K562 (cell line): ENCODE results near the gene SCN8A. TPM values are rescaled to one million over a fixed set of nuclear protein-coding genes. Genes with fewer than 3 reads are reported as not detected.

Experiments used
- ATAC-seq: fragments of 200-7000 bp; cut with Tn5 transposase; 3 replicates; pipeline ENCODE4 v1.9.1; 2020; ENCODE audit warnings: moderate library complexity
- BruUV-seq: library from RNA; stranded (reverse); fragments of 400-500 nt; replicated peaks from 2 replicates; lab custom pipeline; 2021; lab: Mats Ljungman, UMichigan
- CTCF ChIA-PET: fragments of 300-600 bp; formaldehyde crosslinking; extraction: SDS; loops from one replicate; lab custom pipeline; 2021; ENCODE audit warnings: low intra/inter-chr PET ratio; lab: Yijun Ruan, JAX
- POLR2A ChIA-PET: fragments of 300-600, 350-650 bp; sonication (Branson Sonifier 250); formaldehyde crosslinking; extraction: SDS; loops from one replicate; lab custom pipeline; 2021; ENCODE audit warnings: antibody characterized with exemption, inconsistent platforms; lab: Yijun Ruan, JAX
- DNase-seq, 4 experiments: peaks; one replicate each; pipeline versions ENCODE4 v3.0.0 to v3.0.0-alpha.2; 2011 to 2018; ENCODE audit warnings: low spot score in 3 of 4, mixed read lengths in 3 of 4; ENCODE audit errors: extremely low read depth in 1 of 4
- FAIRE-seq: peaks from 2 replicates; lab custom pipeline; 2011; peaks lifted over from hg19 to GRCh38; lab: Jason Lieb, UNC
- H2AFZ ChIP-seq: 2 replicates; pipeline ENCODE4 v1.6.0; 2011; ENCODE audit warnings: low read depth, low read length, control low read depth, inconsistent platforms
- H3K27ac ChIP-seq: fragments of 200-600 bp; 3 replicates; pipeline ENCODE4 v1.8.0; 2011; ENCODE audit warnings: low read depth, mild to moderate bottlenecking, control low read depth, inconsistent platforms, low read length, moderate library complexity, mixed read lengths; ENCODE audit errors: extremely low read depth
- H3K27me3 ChIP-seq, 2 experiments: fragments of 300-600 bp in 1 of 2; 2 replicates in 1 of 2; 3 replicates in 1 of 2; pipeline versions ENCODE4 v1.6.0 to v1.8.0; 2011; ENCODE audit warnings: inconsistent platforms in 2 of 2, low read length in 2 of 2, mild to moderate bottlenecking in 1 of 2, mixed read lengths in 1 of 2, moderate library complexity in 1 of 2; ENCODE audit not compliant: control insufficient read depth in 2 of 2, insufficient read depth in 2 of 2
- H3K36me3 ChIP-seq: fragments of 300-600 bp; 3 replicates; pipeline ENCODE4 v1.8.0; 2011; ENCODE audit warnings: mild to moderate bottlenecking, low read length, inconsistent platforms; ENCODE audit not compliant: control insufficient read depth, insufficient read depth
- H3K4me1 ChIP-seq, 2 experiments: fragments of 200-600 bp in 1 of 2; replicated peaks in 1 of 2; 2 replicates in 1 of 2; 3 replicates in 1 of 2; pipeline versions ENCODE4 v1.5.1 to v1.8.0; 2011; ENCODE audit warnings: inconsistent platforms in 2 of 2, low read length in 2 of 2, mild to moderate bottlenecking in 1 of 2, mixed read lengths in 1 of 2, moderate library complexity in 1 of 2; ENCODE audit not compliant: control insufficient read depth in 2 of 2, insufficient read depth in 2 of 2
- H3K4me2 ChIP-seq: 2 replicates; pipeline ENCODE4 v1.6.1; 2011; ENCODE audit warnings: low read length, control low read depth, inconsistent platforms, mixed read lengths; ENCODE audit not compliant: insufficient read depth
- H3K4me3 ChIP-seq: fragments of 200-600 bp; sonication (generic), shearing (Covaris generic); 2 replicates; pipeline ENCODE4 v1.5.1; 2016; ENCODE audit warnings: control low read depth, inconsistent platforms
- H3K79me2 ChIP-seq: fragments of 200-600 bp; 3 replicates; pipeline ENCODE4 v1.8.0; 2011; ENCODE audit warnings: low read length, inconsistent platforms; ENCODE audit not compliant: control insufficient read depth, insufficient read depth
- H3K9ac ChIP-seq, 2 experiments: 2 replicates each; pipeline versions ENCODE4 v1.6.0 to v1.6.1; 2011; ENCODE audit warnings: low read depth in 2 of 2, low read length in 2 of 2, control low read depth in 1 of 2, inconsistent platforms in 1 of 2, mild to moderate bottlenecking in 1 of 2, mixed read lengths in 1 of 2; ENCODE audit not compliant: insufficient read depth in 1 of 2
- H3K9me1 ChIP-seq: one replicate; pipeline ENCODE4 v1.6.0; 2011; ENCODE audit warnings: inconsistent platforms, mild to moderate bottlenecking, low read length, moderate library complexity; ENCODE audit not compliant: control insufficient read depth, insufficient read depth
- H3K9me3 ChIP-seq: replicated peaks from 2 replicates; pipeline ENCODE4 v1.5.1; 2011; ENCODE audit warnings: low read depth, low read length, inconsistent platforms; ENCODE audit not compliant: control insufficient read depth, insufficient read depth
- H4K20me1 ChIP-seq: replicated peaks from 2 replicates; pipeline ENCODE4 v1.6.1; 2011; ENCODE audit warnings: low read length, inconsistent platforms, mixed read lengths; ENCODE audit not compliant: control insufficient read depth, insufficient read depth
- HDAC6 ChIP-seq: IDR thresholded peaks from 2 replicates; pipeline ENCODE4 v1.6.1; 2012; ENCODE audit warnings: low read depth, mild to moderate bottlenecking, control low read depth, inconsistent platforms, low read length, moderate library complexity
- ZBTB1 ChIP-seq: sonication (generic); formaldehyde crosslinking; IDR thresholded peaks from 2 replicates; pipeline ENCODE4 v1.8.1; 2023; ENCODE audit warnings: missing genetic modification reagents, low read depth, mild to moderate bottlenecking, borderline replicate concordance
- ZFP36 ChIP-seq: fragments of 150-350 bp; IDR thresholded peaks from 2 replicates; pipeline ENCODE4 v1.6.1; 2018; ENCODE audit warnings: low read length, low read depth; ENCODE audit not compliant: partially characterized antibody
- WGBS: fragments of 100-300 bp; shearing (Covaris generic); methylation state at CpG from one replicate; pipeline ENCODE4 v1.1.6; 2016; ENCODE audit warnings: low coverage, mixed read lengths; ENCODE audit not compliant: insufficient coverage; ENCODE audit errors: missing lambda C conversion rate; 5-methylcytosine and 5-hydroxymethylcytosine counted together
- in situ Hi-C: fragments of 300-500 bp; cut with MboI; formaldehyde crosslinking; loops from 4 replicates; pipeline ENCODE4 v1.15.0; 2018; ENCODE audit warnings: inconsistent platforms, mixed read lengths
- intact Hi-C: fragments of 100-400 bp; cut with micrococcal nuclease; formaldehyde crosslinking; loops from 2 replicates; pipeline ENCODE4 v1.14.2; 2022
- polyA plus RNA-seq, 8 experiments: library from polyadenylated mRNA; depleted of rRNA in 4 of 8; stranded (reverse) in 5 of 8; unstranded in 3 of 8; fragments of >200 nt; fragmentation: Nextera tagmentation in 2 of 8; fragmentation: Illumina TruSeq in 1 of 8; extraction: Ambion mirVana in 2 of 8; extraction: Trizol in 1 of 8; gene quantifications; 2 replicates each; pipeline versions ENCODE4 v1.2.1 to v1.2.3, GENCODE V29; 2011 to 2014; ENCODE audit warnings: inconsistent platforms in 1 of 8, missing spikeins in 1 of 8
- total RNA-seq, 7 experiments: library from RNA; depleted of rRNA in 6 of 7; stranded (reverse); fragments of >200 nt in 6 of 7; fragmentation: Illumina TruSeq in 2 of 7; extraction: Trizol in 2 of 7; gene quantifications; 2 replicates each; pipeline versions ENCODE4 v1.2.1 to v1.2.3, GENCODE V29; 2011 to 2021; ENCODE audit warnings: low replicate concordance in 1 of 7

The SCN8A gene
- total and polyA plus RNA-seq, 9 of the 15 experiments (the other 6 are each of a cell fraction or from before 2014, with no cell fraction given) = 0.03 to 0.29 (median 0.15) TPM; not detected in 1

- peaks cover 4% of the 10 kb centered on the region; the same call in 1 of the 2 replicates for H4K20me1 ChIP-seq
- H2AFZ ChIP-seq = no peak overlapping the region
- no peaks in the 10 kb centered on the region for H3K9me3 ChIP-seq
- no peak for FAIRE-seq
- H3K4me1 ChIP-seq = no peaks in the 10 kb centered on the region
- no peaks in the 10 kb centered on the region for H3K36me3 ChIP-seq
- peaks cover 22 to 56% of the 10 kb centered on the region in 2 experiments for H3K27me3 ChIP-seq
- no TSS peak for BruUV-seq
- H3K9ac ChIP-seq = no peak overlapping the region
- POLR2A ChIA-PET = interaction anchor here (0.9 to 1.1 kb wide), 2 partner anchors 9 to 13 kb away, joined by 3 to 4 read pairs; no protein-coding TSS in a partner anchor
- in situ Hi-C loops = no loop called here
- H3K9me1 ChIP-seq = no peaks in the 10 kb centered on the region
- CTCF ChIA-PET = no interaction called here
- DNase-seq = no peak
- TF ChIP-seq HDAC6 = no peak
- peak; percentile 34 for TF ChIP-seq ZFP36
- TF ChIP-seq, all 486 proteins: peak for 1
- H3K4me3 ChIP-seq = no peak overlapping the region
- ATAC-seq = no peak
- intact Hi-C loops = no loop called here
- no peak overlapping the region for H3K27ac ChIP-seq
- no peaks in the 10 kb centered on the region for H3K79me2 ChIP-seq
- H3K4me2 ChIP-seq = no peak overlapping the region
- 2% methylated on average over 21 of the region's 21 CpGs for WGBS
Observed at GRCh38 chr12:51855586-51856428, 264.8 kb downstream of the SCN8A start.

GRCh38 chr12:51860986-51861385 is 270.0 kb downstream of the SCN8A start:
- Histone ChIP-seq H3K27me3 (peaks cover 39 to 76% of the 10 kb centered on the region in 2 experiments), H3K9me3 (no peaks in the 10 kb centered on the region), H3K4me2 (no peak overlapping the region), H3K27ac (no peak overlapping the region), H3K9ac (no peak overlapping the region), H3K79me2 (no peaks in the 10 kb centered on the region), H3K4me3 (no peak overlapping the region), H4K20me1 (peaks cover 4% of the 10 kb centered on the region; the same call in 1 of the 2 replicates), H3K4me1 (peaks cover 0 to 10% of the 10 kb centered on the region in 2 experiments; a peak in 2 of 5 replicates), H3K36me3 (no peaks in the 10 kb centered on the region), H3K9me1 (no peaks in the 10 kb centered on the region), H2AFZ (no peak overlapping the region)
- CTCF ChIA-PET = no interaction called here
- TF ChIP-seq ZBTB1 (CRISPR knock-in tag) = no peak
- intact Hi-C loops (no loop called here), in situ Hi-C loops (no loop called here)
- WGBS = 2% methylated on average over 3 of the region's 3 CpGs
- POLR2A ChIA-PET = no interaction called here
- BruUV-seq = no TSS peak
- no peak for DNase-seq
- no peak for FAIRE-seq
- ATAC-seq = no peak

Other genes starting within 250 kb of the SCN8A start
- gene CELA1, start 244.6 kb upstream of the SCN8A start, total RNA-seq (2014; rRNA removed) = not detected in 2 replicates
- gene CELA1, start 244.6 kb upstream of the SCN8A start, total RNA-seq (2014; rRNA removed; fragmentation: Illumina TruSeq; extraction: Trizol) = not detected in 2 replicates
- gene CELA1, start 244.6 kb upstream of the SCN8A start, total RNA-seq (2015; rRNA removed; fragmentation: Illumina TruSeq; extraction: Trizol) = not detected in 2 replicates
- 0.22 TPM in 1 of 2 replicates, not detected in the other for gene CELA1, start 244.6 kb upstream of the SCN8A start, total RNA-seq (2021)
- not detected in 2 replicates for gene CELA1, start 244.6 kb upstream of the SCN8A start, polyA plus RNA-seq (2011; rRNA removed)
- not detected in 2 replicates for gene CELA1, start 244.6 kb upstream of the SCN8A start, polyA plus RNA-seq (2014; fragmentation: Illumina TruSeq; extraction: Trizol)
- gene CELA1, start 244.6 kb upstream of the SCN8A start, polyA plus RNA-seq (2014; fragmentation: Nextera tagmentation; extraction: Ambion mirVana) = under 1 TPM; 0.06 to 0.27 TPM
- not detected in 2 replicates for gene CELA1, start 244.6 kb upstream of the SCN8A start, polyA plus RNA-seq (2014; rRNA removed)
- 7.4 and 12.3 TPM in 2 replicates for gene GALNT6, start 199.8 kb upstream of the SCN8A start, total RNA-seq (2014; rRNA removed)
- gene GALNT6, start 199.8 kb upstream of the SCN8A start, total RNA-seq (2014; rRNA removed; fragmentation: Illumina TruSeq; extraction: Trizol) = 4.5 and 5.1 TPM in 2 replicates
- 1.8 and 2.7 TPM in 2 replicates for gene GALNT6, start 199.8 kb upstream of the SCN8A start, total RNA-seq (2015; rRNA removed; fragmentation: Illumina TruSeq; extraction: Trizol)
- gene GALNT6, start 199.8 kb upstream of the SCN8A start, total RNA-seq (2021) = 7.7 and 8.8 TPM in 2 replicates
- gene GALNT6, start 199.8 kb upstream of the SCN8A start, polyA plus RNA-seq (2011; rRNA removed) = 7.2 and 8.1 TPM in 2 replicates
- 6.7 and 8.6 TPM in 2 replicates for gene GALNT6, start 199.8 kb upstream of the SCN8A start, polyA plus RNA-seq (2014; fragmentation: Illumina TruSeq; extraction: Trizol)
- gene GALNT6, start 199.8 kb upstream of the SCN8A start, polyA plus RNA-seq (2014; fragmentation: Nextera tagmentation; extraction: Ambion mirVana) = 1 to 10 TPM; 1.5 to 2.4 TPM
- 2.8 and 7.0 TPM in 2 replicates for gene GALNT6, start 199.8 kb upstream of the SCN8A start, polyA plus RNA-seq (2014; rRNA removed)
- gene SLC4A8, start 166.4 kb upstream of the SCN8A start, total RNA-seq (2014; rRNA removed) = 0.04 and 1.5 TPM in 2 replicates
- gene SLC4A8, start 166.4 kb upstream of the SCN8A start, total RNA-seq (2014; rRNA removed; fragmentation: Illumina TruSeq; extraction: Trizol) = 0.04 and 0.06 TPM in 2 replicates
- gene SLC4A8, start 166.4 kb upstream of the SCN8A start, total RNA-seq (2015; rRNA removed; fragmentation: Illumina TruSeq; extraction: Trizol) = 0.07 and 0.41 TPM in 2 replicates
- not detected in 2 replicates for gene SLC4A8, start 166.4 kb upstream of the SCN8A start, total RNA-seq (2021)
- 0.35 and 0.62 TPM in 2 replicates for gene SLC4A8, start 166.4 kb upstream of the SCN8A start, polyA plus RNA-seq (2011; rRNA removed)
- 0.15 and 0.25 TPM in 2 replicates for gene SLC4A8, start 166.4 kb upstream of the SCN8A start, polyA plus RNA-seq (2014; fragmentation: Illumina TruSeq; extraction: Trizol)
- under 1 TPM in 1 of 2 experiments, not detected in 1; 0.06 TPM for gene SLC4A8, start 166.4 kb upstream of the SCN8A start, polyA plus RNA-seq (2014; fragmentation: Nextera tagmentation; extraction: Ambion mirVana)
- 0.12 and 0.24 TPM in 2 replicates for gene SLC4A8, start 166.4 kb upstream of the SCN8A start, polyA plus RNA-seq (2014; rRNA removed)